A673 (cell line): ENCODE measurements around the gene H2BK1. TPM values are rescaled to one million over a fixed set of nuclear protein-coding genes. Genes with fewer than 3 reads are reported as not detected.

Source experiments
- Bru-seq: library from RNA; stranded (reverse); fragments of 400-500 nt; gene quantifications from one replicate; lab custom pipeline; 2021; lab: Mats Ljungman, UMichigan
- BruChase-seq, 2 experiments: library from RNA; stranded (reverse); fragments of 400-500 nt; gene quantifications; one replicate each; lab custom pipeline; 2021; lab: Mats Ljungman, UMichigan
- BruUV-seq: library from RNA; stranded (reverse); fragments of 400-500 nt; replicated peaks from 2 replicates; lab custom pipeline; 2021; lab: Mats Ljungman, UMichigan
- CTCF ChIA-PET: fragments of 300-600 bp; sonication (Branson Sonifier 250); formaldehyde crosslinking; loops from one replicate; lab custom pipeline; 2022; ENCODE audit warnings: antibody characterized with exemption; lab: Charles Lee
- POLR2A ChIA-PET: fragments of 300-600 bp; sonication (Branson Sonifier 250); formaldehyde crosslinking; loops from one replicate; lab custom pipeline; 2022; ENCODE audit warnings: antibody characterized with exemption; ENCODE audit not compliant: low non-redundant PET; lab: Charles Lee
- DNase-seq: peaks from one replicate; pipeline ENCODE4 v3.0.0-alpha.2; 2015; ENCODE audit warnings: low spot score
- H3K27ac ChIP-seq: fragments of 200-600 bp; sonication (generic); 2 replicates; pipeline ENCODE4 v1.5.1; 2016; ENCODE audit warnings: mixed run types, low read depth, mild to moderate bottlenecking, mixed read lengths, antibody characterized with exemption, low read length; ENCODE audit not compliant: poor library complexity, severe bottlenecking
- H3K27me3 ChIP-seq: fragments of 200-600 bp; sonication (generic); replicated peaks from 2 replicates; pipeline ENCODE4 v1.6.1; 2017; ENCODE audit warnings: mixed run types, low read depth, mild to moderate bottlenecking, mixed read lengths, antibody characterized with exemption, low read length; ENCODE audit not compliant: insufficient read depth, poor library complexity
- H3K36me3 ChIP-seq: fragments of 200-600 bp; sonication (generic); 2 replicates; pipeline ENCODE4 v1.6.1; 2016; ENCODE audit warnings: mixed run types, mild to moderate bottlenecking, mixed read lengths, antibody characterized with exemption, low read length; ENCODE audit not compliant: insufficient read depth, poor library complexity, severe bottlenecking
- H3K4me1 ChIP-seq: fragments of 200-600 bp; sonication (generic); 2 replicates; pipeline ENCODE4 v1.6.1; 2017; ENCODE audit warnings: mixed run types, mild to moderate bottlenecking, mixed read lengths, antibody characterized with exemption, low read length; ENCODE audit not compliant: insufficient read depth, poor library complexity, severe bottlenecking
- H3K4me3 ChIP-seq: fragments of 200-600 bp; sonication (generic); 2 replicates; pipeline ENCODE4 v1.5.1; 2016; ENCODE audit warnings: low read depth, mixed run types, mild to moderate bottlenecking, mixed read lengths, low read length; ENCODE audit not compliant: poor library complexity, severe bottlenecking
- H3K9me3 ChIP-seq: fragments of 200-600 bp; sonication (generic); 2 replicates; pipeline ENCODE4 v1.6.1; 2016; ENCODE audit warnings: mixed run types, low read depth, mild to moderate bottlenecking, mixed read lengths, antibody characterized with exemption, low read length; ENCODE audit not compliant: poor library complexity, severe bottlenecking
- CTCF ChIP-seq: fragments of 300-800, 200-600 bp; sonication (generic); conservative IDR thresholded peaks from 2 replicates; pipeline ENCODE4 v1.5.1; 2017; ENCODE audit warnings: low read depth, mild to moderate bottlenecking, antibody characterized with exemption, low read length, moderate library complexity, mixed read lengths
- EZH2 ChIP-seq: fragments of 200-600 bp; sonication (generic); IDR thresholded peaks from 2 replicates; pipeline ENCODE4 v1.6.1; 2017; ENCODE audit warnings: borderline replicate concordance, low read depth, mild to moderate bottlenecking, mixed read lengths, antibody characterized with exemption, low read length; ENCODE audit not compliant: poor library complexity, severe bottlenecking
- intact Hi-C: fragments of 100-400 bp; cut with micrococcal nuclease; formaldehyde crosslinking; loops from one replicate; pipeline ENCODE4 v1.10.0; 2022; ENCODE audit not compliant: unreplicated experiment
- long read RNA-seq: library from polyadenylated mRNA; stranded (forward); transcript quantifications from one replicate; pipeline ENCODE4 v2.0.0, GENCODE V29; 2022
- total RNA-seq: library from RNA; stranded (reverse); gene quantifications from 2 replicates; pipeline ENCODE4 v1.2.3, GENCODE V29; 2021

H2BK1 gene
- total RNA-seq (not detected in 2 replicates), Bru-seq, nascent RNA (percentile 37 among the genes with signal in this experiment), BruChase-seq, experiment 1, labeled RNA remaining after a 2-hour chase (percentile 43 among the genes with signal in this experiment), BruChase-seq, experiment 2, labeled RNA remaining after a 6-hour chase (percentile 44 among the genes with signal in this experiment)
- long read RNA-seq = 0 reads

- no peak within 1 kb of the TSS for H3K4me3 ChIP-seq
- no peaks in the 10 kb centered on the region for H3K4me1 ChIP-seq
- no TSS peak for BruUV-seq
- ChIA-PET POLR2A (no interaction called here), CTCF (no interaction called here)
- H3K36me3 ChIP-seq = peaks cover 27% of the 10 kb centered on the region
- H3K9me3 ChIP-seq = no peaks in the 10 kb centered on the region
- no peak for DNase-seq
- intact Hi-C loops = no loop called here
- no peak for TF ChIP-seq EZH2
- no peak for TF ChIP-seq CTCF
- H3K27me3 ChIP-seq = peaks cover 8% of the 10 kb centered on the region
- H3K27ac ChIP-seq = no peak within 1 kb of the TSS
Observed at GRCh38 chr7:151210087-151210854, at the start of gene H2BK1. Gene H2BK1, minus strand, starts transcription at chr7:151210488. Its CDS starts 170 bp downstream, at chr7:151210318.

GRCh38 chr7:151257990-151258389 is 47.7 kb upstream of the H2BK1 start:
- Histone ChIP-seq H3K4me3 (no peak overlapping the region), H3K4me1 (no peaks in the 10 kb centered on the region), H3K36me3 (no peaks in the 10 kb centered on the region), H3K27me3 (no peaks in the 10 kb centered on the region), H3K27ac (no peak overlapping the region), H3K9me3 (no peaks in the 10 kb centered on the region)
- no peak for DNase-seq
- ChIA-PET CTCF (no interaction called here), POLR2A (no interaction called here)
- intact Hi-C loops = no loop called here
- TF ChIP-seq EZH2 = no peak
- TF ChIP-seq CTCF = no peak
- BruUV-seq = no TSS peak

- peaks cover 7% of the 10 kb centered on the region for H3K4me1 ChIP-seq
- intact Hi-C loops = no loop called here
- CTCF ChIA-PET = interaction anchor here (0.7 kb wide), 1 partner anchor 12 kb away, joined by 3 read pairs; no protein-coding TSS in a partner anchor
- H3K36me3 ChIP-seq = no peaks in the 10 kb centered on the region
- no TSS peak for BruUV-seq
- TF ChIP-seq CTCF (no peak), EZH2 (no peak)
- no peak overlapping the region for H3K27ac ChIP-seq
- no peak overlapping the region for H3K4me3 ChIP-seq
- no peak for DNase-seq
- POLR2A ChIA-PET = no interaction called here
- no peaks in the 10 kb centered on the region for H3K9me3 ChIP-seq
- H3K27me3 ChIP-seq = no peaks in the 10 kb centered on the region
Observed at GRCh38 chr7:151256410-151257045, 46.2 kb upstream of the H2BK1 start.
